ENCODE measurements around the gene SCARB1.

The SCARB1 gene

DNA sequence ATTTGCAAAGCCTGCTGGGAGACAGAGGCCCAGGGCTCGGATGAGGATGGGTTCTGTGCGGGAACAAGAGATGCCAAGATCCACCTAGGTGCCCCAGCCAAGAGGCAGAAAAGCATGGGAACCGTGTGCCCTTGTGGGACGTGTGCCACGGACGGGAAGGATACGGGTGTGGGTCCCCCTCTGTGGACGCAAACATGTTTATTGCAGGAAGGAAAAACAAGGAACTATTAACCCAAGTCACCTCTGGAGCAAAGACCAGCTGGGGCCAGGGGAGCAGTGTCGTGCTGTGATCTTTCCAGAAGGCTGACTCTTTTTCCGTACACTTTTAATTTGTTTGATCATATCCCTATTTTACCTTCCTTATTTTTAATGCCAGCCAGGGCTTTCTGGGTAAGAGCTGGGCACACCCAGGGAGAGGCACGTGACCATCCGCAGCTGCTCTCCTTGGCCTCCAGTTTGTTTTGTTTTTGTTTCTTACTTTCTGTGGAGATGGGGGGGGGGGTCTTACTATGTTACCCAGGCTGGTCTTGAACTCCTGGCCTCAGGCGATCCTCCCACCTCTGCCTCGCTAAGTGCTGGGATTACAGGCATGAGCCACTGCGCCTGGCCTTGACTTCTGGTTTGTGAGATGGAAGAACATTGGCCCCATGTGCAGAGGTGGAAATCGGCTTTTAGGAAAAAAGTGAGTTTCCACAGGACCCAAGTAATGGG lies 20.7 kb downstream of the SCARB1 start:
- DNase-seq (ENCODE audit: low read depth in 2 of 2, low spot score in 1 of 2): no peak

DNA sequence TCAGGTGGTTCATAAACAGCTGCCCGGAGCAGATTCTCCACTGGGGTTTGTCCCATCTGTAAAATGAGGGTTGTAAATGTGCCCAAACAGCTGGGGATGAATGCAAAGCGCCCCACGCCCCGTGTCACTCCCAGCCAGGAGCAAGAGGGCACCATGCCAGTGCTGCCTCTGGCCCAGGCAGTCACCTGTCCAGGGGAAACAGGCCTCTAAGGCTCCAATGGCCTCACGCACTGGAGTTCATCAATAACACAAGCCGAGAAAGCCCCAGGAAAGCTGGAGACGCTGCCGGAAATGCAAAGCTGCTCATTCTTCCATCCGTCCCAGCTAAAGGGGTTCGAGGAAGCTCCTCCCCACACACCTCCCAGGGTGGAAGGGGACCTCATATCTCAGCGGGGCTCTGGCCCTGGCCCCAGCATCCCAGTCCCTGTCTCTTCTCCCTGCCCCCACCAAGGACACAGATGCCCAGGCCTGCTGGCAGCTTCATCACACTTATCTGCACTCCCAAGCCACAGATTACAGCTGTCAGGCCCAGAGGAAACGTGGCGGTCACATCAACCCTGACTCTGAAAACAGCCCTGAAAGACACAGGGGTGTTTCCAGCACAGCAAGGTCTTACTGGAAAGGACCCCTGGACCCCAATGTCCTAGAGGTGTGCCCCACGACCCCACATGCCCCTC lies 21.5 kb downstream of the SCARB1 start:
- no peak for DNase-seq (ENCODE audit: low read depth in 2 of 2, low spot score in 1 of 2)

DNA sequence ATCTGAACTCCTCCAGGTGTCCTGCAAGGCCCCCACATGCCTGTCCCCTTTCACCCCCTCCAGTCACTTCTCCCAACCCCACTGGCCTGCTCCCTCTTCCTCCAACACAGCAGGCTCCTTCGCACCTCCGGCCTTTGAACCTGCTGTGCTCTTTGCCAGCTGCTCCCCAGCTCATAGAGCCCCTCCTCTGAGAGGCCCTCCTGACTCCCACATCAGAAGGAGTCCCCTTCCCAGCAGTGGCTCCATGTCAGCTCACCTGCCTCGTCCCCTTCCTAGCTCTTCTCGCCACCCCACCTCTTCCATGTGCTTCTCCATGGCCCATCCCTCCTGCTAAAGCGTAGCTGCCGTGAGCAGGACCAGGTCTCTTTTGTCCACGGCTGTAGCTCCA lies 22.1 kb downstream of the SCARB1 start:
- DNase-seq (ENCODE audit: low read depth in 2 of 2, low spot score in 1 of 2): no peak

DNA sequence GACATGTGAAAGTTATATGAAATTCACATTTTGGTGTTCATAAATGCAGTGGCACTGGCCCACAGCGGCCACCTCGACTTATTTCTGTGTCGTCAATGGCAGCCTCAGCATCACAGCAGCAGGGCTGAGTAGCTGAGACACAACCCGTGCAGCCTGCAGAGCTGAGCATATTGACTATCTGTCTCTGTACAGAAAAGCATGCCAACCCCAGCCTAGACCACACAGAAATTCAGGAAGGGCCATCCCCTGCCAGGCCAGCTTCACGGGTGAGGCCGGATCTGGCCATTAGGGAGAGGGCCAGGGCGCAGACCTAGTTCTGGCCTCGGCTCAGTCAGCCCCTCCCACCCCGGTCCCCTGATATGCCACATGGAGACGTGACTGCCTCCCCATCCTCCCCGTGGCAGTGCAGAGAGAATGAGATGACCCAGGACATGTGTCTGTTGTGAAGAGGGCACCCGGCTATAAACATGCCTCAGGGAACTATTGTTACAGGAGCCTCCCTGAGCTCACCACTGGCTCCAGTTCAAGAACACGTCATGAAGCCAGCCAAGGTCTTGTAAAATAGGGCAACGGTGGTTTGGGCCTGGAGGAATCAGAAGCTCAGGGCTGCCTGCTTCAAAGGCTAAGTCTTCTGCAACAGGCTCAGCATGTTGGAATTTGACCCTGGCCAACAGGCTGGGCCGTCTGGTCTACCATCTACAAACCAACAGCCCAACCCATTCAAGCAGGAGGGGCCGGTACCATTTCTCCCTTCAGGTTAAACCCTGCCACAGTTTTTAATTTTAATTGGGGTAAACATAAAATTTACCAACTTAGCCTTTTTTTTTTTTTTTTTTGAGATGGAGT lies 25.5 kb downstream of the SCARB1 start:
- no peak for DNase-seq (ENCODE audit: low read depth in 2 of 2, low spot score in 1 of 2)

DNA sequence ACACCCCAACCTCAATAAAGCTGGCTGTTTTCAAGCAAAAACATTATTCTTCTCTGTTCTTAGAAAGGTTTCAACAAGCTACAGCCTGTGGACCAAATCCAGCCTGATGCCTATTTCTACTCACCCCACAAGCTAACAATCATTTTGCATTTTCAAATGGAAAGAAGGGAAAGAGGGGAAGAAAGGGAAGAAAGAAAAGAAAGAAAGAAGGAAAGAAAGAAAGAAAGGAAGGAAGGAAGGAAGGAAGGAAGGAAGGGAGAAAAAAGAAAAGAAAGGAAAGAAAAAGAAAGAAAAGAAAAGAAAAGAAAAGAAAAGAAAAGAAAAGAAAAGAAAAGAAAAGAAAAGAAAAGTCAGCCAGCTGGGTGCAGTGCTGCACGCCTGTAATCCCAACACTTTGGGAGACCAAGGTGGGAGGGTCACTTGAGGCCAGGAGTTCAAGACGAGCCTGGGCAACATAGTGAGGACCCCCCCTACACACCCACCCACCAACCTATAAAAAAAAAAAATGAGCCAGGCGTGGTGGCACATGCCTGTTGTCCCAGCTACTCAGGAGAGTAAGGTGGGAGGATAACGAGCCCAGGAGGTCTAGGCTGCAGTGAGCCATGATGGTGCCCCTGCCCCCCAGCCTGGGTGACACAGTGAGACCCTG lies 26.3 kb downstream of the SCARB1 start:
- no peak for DNase-seq (ENCODE audit: low read depth in 2 of 2, low spot score in 1 of 2)

DNA sequence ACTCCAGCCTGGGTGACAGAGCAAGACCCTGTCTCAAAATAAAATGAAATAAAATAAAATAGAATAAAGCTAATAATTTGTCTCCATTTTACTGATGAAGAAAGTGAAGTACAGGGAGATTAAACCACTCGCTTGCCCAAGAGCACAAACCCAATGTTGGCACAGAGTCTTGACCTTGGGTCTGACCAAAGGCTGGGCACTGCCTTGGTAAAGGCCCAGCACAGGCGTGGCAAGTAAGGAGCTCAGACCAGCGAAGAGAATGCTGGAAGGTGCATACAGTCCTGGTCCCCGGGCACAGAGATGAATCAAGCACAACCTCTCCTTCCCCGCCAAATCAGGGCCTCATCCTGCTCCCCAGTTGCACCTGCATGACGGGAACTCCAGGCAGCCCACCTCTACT lies 26.9 kb downstream of the SCARB1 start:
- DNase-seq (ENCODE audit: low read depth in 2 of 2, low spot score in 1 of 2): no peak

DNA sequence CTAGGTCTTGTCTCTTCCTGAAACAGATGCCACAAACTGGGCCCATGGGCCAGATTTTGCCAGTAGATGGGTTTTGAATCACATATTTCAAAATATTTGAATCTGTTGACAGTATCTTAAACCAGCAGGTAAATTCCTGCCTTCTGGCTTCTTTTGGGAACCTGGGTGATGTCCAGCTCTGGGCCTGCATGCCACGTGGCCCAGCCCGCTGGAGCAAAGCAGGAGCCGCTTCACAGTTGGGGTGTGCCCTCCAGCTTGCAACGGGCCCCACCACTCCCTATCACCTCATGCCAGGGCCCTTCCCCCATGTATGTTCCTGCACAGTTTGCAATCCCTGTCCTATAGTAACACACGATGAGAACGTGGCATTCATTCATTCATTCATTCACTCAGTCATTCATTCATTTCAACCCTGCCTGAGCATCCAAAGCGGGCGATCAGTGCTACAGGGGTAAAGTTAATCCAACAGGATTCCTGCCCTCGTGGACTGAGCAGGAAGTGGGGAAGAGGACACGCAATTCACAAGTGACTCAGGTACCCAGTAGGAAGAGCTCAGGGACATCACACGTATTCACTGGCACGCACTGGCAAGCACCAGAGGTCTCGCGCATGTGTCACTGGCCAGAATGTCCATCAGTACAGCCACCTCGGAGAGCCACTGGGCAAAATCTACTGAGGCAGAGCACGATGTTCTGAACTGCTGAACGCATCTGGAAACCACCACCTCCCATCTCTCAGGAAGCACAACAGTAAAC lies 27.8 kb downstream of the SCARB1 start:
- DNase-seq (ENCODE audit: low read depth in 2 of 2, low spot score in 1 of 2): no peak

DNA sequence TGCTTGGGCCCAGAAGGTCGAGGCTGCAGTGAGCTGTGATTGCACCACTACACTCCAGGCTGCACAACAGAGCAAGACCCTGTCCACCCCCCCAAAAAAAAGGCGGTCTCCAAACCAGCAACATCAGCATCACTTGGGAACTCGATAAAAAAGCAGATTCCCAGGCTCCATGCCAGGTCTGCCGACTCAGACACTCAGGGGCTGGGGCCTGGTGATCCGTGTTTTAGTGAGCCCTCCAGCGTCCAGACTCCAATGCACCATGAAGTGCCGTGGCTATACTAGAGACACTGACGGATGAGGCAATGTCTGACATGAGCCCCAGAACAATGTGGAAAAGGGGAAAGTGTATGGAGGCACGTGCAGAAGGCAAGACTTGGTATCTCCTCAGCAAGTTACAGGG lies 28.8 kb downstream of the SCARB1 start:
- DNase-seq (ENCODE audit: low read depth in 2 of 2, low spot score in 1 of 2): no peak

DNA sequence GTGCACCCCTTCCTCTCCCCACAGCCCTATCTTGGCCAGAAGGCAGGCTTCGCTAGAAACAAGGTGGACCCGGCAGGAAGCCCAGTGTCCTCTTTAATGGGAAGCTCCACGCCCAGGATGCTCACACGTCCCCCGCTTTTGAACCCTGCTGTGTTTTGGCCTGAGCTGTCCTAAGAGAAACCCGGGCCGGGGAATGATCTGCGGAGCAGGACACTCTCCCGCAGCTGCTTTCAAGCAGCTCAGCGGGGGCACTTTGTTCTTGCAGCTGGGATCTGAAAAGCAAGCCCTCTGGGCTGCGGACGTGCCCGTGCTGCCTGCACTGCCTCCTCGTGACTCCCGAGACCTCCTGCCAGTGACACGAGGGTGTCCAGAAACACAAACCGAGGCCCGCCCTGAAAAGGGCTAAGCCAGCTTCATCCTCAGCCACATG lies 30.0 kb downstream of the SCARB1 start:
- DNase-seq (ENCODE audit: low read depth in 2 of 2, low spot score in 1 of 2): no peak

DNA sequence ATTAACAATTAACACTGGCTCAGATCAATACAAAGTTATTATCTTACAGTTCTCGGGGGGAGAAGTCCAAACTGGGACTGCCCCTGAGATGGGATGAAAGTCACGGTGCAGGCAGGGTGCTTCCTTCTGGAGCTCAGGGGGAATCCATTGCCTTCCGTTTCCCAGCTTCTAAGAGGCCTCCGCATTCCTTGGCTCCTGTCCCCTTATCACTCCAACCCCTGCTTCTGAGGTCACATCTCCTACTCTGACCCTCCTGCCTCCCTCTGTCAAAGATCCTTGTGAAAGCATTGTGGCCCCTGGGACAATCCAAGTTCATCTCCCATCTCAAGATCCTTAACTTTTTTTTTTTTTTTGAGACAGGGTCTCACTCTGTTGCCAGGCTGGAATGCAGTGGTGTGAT lies 30.8 kb downstream of the SCARB1 start:
- DNase-seq (ENCODE audit: low read depth in 2 of 2, low spot score in 1 of 2): no peak

DNA sequence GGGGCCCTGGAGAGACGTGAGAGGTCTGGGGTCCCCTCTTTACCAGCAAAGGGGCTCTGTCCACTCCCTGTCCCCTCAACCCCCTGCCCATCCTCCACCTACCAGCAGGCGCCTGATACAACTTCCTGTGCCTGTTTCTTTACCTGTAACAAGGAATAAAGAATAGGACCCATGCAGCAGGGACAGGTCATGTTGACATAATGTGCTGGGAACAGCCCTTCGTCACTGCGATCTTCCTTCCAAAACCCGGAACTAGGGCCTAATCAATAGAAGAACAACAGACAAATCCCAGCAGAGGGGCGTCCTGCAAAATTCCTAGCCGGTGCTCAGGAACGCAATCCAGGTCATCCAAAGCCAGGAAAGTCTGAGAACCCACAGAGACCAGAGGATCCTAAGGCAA lies 32.1 kb downstream of the SCARB1 start:
- no peak for DNase-seq (ENCODE audit: low read depth in 2 of 2, low spot score in 1 of 2)

DNA sequence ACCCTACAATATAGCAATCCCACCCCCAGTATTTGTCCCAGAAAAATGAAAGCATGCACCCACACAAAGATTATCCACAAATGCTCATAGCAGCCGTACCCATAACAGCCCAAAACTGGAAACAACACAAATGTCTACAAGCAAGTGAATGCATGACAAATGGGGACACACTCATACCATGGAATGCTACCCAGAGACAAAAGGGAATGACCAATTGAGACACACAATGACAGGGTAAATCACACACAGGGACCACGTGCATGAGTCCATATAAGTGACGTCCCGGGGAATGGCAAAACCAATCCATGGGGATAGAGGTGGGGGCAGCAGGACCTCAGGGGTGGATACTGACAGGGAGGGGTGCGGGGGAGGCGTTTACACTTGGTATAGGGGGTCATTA lies 33.4 kb downstream of the SCARB1 start:
- DNase-seq (ENCODE audit: low read depth in 2 of 2, low spot score in 1 of 2): no peak

DNA sequence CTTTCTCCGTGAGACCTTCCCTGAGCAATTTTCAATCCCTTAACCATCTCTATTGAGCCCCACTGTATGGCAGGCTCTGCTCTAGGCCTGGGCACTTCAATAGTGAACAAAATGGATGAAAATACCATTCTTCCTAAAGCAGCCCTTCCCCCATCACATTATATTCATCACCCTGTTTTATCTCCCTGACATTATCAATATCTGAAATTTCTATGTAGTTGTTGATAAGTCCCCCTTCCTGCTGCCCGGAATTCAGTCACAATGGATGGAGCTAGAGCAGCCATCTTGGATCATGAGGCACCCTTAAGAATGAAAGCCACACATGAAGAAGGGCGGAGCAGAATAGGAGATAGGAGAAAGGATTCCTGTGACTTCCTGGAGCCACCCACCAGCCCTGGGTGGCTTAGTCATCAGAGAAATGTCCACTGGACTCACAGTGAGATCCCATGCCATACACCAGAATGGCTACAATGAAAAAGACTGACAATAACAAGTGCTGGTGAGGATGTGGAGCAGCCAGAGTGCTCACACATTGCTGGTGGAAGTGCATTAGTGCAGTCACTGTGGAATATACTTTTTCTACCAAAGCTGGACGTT lies 33.9 kb downstream of the SCARB1 start:
- DNase-seq (ENCODE audit: low read depth in 2 of 2, low spot score in 1 of 2): no peak

DNA sequence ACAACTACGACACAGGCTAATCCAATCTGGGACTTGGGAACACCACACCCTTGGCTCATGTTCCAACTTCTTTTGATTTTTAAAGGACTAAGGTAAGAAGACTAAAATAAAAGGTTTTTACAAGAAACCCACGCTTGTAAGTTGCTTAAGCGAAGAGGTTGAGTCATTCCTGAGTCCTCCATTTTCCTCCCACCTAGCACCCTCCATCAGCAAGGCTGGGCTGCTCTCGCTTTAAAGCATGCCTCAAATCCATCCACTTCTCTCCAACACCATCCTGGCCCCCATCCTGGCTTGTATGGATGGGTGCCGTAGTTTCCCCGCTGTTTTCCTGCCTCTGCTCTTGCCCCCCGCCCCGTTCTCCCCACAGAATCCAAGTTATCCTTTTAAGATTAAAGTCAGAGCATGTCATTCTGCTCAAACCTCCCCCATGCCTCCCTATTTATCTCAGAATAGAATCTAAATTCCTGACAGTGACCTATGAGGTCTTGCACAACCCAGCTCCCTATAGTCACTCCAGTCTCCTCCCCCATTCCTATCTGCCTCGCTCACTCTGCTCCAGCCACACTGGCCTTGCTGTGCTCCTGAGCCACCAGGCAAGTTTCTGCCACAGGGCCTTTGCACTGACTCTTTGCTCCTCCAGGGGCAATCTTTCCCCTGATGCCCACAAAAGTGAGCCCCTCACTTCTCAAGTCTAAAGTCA lies 34.5 kb downstream of the SCARB1 start:
- DNase-seq (ENCODE audit: low read depth in 2 of 2, low spot score in 1 of 2): no peak

DNA sequence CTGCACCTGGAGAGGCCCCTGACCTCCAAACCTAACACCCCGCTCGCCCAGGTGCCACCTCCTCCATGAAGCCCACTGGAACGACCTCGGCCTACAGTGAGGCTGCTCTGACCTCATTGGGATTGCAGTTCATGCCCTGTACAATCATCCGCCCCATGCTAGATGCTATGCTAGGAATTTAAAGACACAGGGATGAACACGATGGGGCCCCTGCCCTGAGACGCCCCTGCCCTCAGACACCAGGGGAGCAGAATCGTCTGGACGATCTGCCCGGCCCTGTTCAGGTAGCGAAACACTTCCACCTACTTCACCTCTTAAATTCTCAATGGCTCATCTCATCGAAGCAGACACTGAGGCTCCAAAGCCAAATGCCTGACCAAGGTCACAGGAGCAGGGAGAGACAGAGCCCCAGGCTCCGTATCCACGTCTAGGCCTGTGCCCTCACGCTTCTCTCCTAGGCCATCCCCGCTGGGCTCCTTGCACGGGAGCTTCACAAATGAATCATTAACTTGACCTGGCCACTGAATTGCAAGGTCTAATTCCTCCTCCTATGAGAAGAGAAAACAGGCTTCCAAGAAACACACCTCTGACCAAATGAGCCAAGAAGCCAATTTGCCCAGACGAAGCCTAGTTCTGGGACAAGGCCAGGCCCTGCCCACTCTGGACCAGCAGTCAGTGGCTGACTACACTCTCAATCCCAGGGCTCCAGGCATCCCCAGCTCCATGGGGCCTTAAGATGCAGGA lies 35.2 kb downstream of the SCARB1 start:
- no peak for DNase-seq (ENCODE audit: low read depth in 2 of 2, low spot score in 1 of 2)

DNA sequence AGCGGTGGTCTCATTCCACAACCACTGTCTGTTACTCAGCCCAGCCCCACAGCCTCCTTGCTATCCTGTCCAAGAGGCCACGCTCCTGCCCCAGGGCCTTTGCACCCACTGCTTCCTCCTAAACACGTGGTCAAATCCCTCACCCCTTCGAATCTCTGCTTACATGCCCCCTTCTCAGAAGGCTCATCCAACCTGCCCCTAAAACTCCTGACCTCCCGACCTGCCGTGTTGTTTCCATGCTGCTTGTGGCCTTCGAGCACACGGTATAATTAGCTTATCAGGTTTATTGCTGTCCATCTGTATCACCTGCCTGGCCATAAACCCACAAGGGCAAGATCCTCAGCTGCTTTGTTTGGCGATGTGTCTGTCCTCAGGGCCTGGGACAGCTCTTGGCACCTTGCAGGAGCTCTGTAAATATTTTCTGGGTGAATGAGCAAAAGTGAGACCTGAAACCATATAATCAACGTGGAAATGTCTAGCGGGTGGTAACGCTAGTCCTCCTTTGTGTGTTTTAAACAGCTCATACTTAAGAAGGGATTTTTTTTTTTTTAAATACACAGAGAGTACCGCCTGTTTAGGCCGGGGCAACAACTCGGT lies 36.0 kb downstream of the SCARB1 start:
- DNase-seq (ENCODE audit: low read depth in 2 of 2, low spot score in 1 of 2): no peak

DNA sequence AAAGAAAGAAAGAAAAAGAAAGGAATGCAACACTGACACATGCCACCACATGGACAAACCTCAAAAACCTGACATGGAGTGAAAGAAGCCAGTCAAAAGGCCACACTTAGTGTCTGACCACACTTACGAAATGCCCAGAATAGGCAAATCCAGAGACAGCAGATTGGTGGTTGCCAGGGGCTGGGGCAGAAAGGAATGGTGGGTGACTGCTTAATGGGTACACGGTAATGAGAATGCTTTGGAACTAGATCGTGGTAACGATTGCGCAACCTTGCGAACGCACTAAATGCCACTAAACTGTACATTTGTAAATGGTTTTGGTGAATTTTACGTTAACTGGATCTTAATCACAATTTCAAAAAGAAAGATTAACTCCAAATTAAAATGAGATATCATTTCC lies 39.5 kb downstream of the SCARB1 start:
- no peak for DNase-seq (ENCODE audit: low read depth in 2 of 2, low spot score in 1 of 2)

DNA sequence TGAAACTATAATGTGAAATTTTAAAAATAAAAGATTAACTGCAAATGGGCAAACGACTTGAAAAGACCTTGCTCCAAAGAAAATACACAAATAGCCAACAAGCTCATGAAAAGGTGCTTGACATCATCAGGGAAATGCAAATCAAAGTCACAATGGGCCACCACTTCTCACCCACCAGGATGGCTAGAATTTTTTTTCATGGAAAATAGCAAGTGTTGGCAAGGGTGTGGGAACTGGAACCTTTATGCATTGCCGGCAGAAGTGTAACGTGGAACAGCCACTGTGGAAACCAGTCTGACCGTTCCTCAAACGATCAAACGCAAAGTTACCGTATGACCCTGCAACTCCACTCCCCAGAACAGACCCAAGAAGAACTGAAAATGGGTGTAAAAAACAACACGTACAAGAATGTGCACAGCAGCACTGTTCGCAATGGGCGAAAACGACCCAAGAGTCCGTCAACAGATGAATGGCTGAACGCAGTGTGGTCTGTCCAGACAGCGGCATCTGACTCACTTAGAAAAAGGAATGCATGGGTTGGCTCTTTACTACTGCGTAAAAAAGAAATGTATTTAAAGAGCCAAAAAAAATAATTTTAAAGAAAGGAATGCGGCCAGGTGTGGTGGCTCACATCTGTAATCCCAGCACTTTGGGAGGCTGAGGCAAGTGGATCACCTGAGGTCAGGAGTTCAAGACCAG lies 40.2 kb downstream of the SCARB1 start:
- DNase-seq (ENCODE audit: low read depth in 2 of 2, low spot score in 1 of 2): no peak
